Peyer's patch (tissue), 4 donors: ENCODE data around the gene GALNT9.

ENCODE experiments used
- CTCF ChIP-seq, 6 experiments: fragments of 450-650 bp in 4 of 6; fragments of 200-600 bp in 2 of 6; sonication (generic) in 1 of 6; IDR thresholded peaks; one replicate each; pipeline ENCODE4 v1.5.1; 2017 to 2019; ENCODE audit warnings: antibody characterized with exemption in 6 of 6, mild to moderate bottlenecking in 3 of 6, moderate library complexity in 1 of 6
- POLR2A ChIP-seq, 2 donors: fragments of 450-650 bp; IDR thresholded peaks; one replicate each; pipeline ENCODE4 v1.5.1; 2017; ENCODE audit warnings: antibody characterized with exemption in 2 of 2, mild to moderate bottlenecking in 2 of 2, moderate library complexity in 2 of 2

- TF ChIP-seq CTCF (IDR thresholded peaks at IDR 0.05) (no peak), POLR2A (IDR thresholded peaks at IDR 0.05) (no peak)
Measured at GRCh38 chr12:132265056-132265800, 64.2 kb downstream of the GALNT9 start.
